MCF 10A (cell line): ENCODE measurements around the gene ISCA2. TPM values are rescaled to one million over a fixed set of nuclear protein-coding genes. Genes with fewer than 3 reads are reported as not detected.
A peak's percentile ranks its signal among the peaks of the same experiment; 100 is the strongest.
"Not testable (repeated sequence)": the region's sequence is repeated elsewhere in the genome, so short reads cannot be mapped to it uniquely, and the experiment has no call there.

Source experiments
- Bru-seq: library from RNA; stranded (reverse); fragments of 400-500 nt; gene quantifications from one replicate; lab custom pipeline; 2021; lab: Mats Ljungman, UMichigan
- BruChase-seq, 2 experiments: library from RNA; stranded (reverse); fragments of 400-500 nt; gene quantifications; one replicate each; lab custom pipeline; 2021; lab: Mats Ljungman, UMichigan
- BruUV-seq: library from RNA; stranded (reverse); fragments of 400-500 nt; replicated peaks from 2 replicates; lab custom pipeline; 2021; lab: Mats Ljungman, UMichigan
- CTCF ChIA-PET: fragments of 300-600 bp; sonication (Branson Sonifier 250); formaldehyde crosslinking; extraction: SDS; loops from one replicate; lab custom pipeline; 2021; ENCODE audit warnings: antibody characterized with exemption, inconsistent platforms; lab: Yijun Ruan, JAX
- POLR2A ChIA-PET: fragments of 300-600, 350-650 bp; sonication (Branson Sonifier 250); formaldehyde crosslinking; extraction: SDS; loops from one replicate; lab custom pipeline; 2020; ENCODE audit warnings: antibody characterized with exemption, inconsistent platforms; lab: Yijun Ruan, JAX
- DNase-seq: peaks from one replicate; pipeline ENCODE4 v3.0.0-alpha.2; 2018; ENCODE audit not compliant: unreplicated experiment
- H3K27ac Mint-ChIP-seq: one replicate; pipeline ENCODE4 v1.8.0; 2022; ENCODE audit warnings: mild to moderate bottlenecking, low read depth, mixed read lengths; ENCODE audit not compliant: unreplicated experiment
- H3K27me3 Mint-ChIP-seq: one replicate; pipeline ENCODE4 v1.8.0; 2022; ENCODE audit warnings: mixed read lengths; ENCODE audit not compliant: insufficient read depth, unreplicated experiment
- H3K36me3 Mint-ChIP-seq: one replicate; pipeline ENCODE4 v1.8.0; 2022; ENCODE audit warnings: mild to moderate bottlenecking, moderate library complexity, mixed read lengths; ENCODE audit not compliant: insufficient read depth, unreplicated experiment
- H3K4me1 Mint-ChIP-seq: one replicate; pipeline ENCODE4 v1.8.0; 2022; ENCODE audit warnings: mixed read lengths; ENCODE audit not compliant: insufficient read depth, unreplicated experiment
- H3K4me3 Mint-ChIP-seq: one replicate; pipeline ENCODE4 v1.8.0; 2022; ENCODE audit warnings: mild to moderate bottlenecking, moderate library complexity, mixed read lengths; ENCODE audit not compliant: unreplicated experiment
- H3K9me3 Mint-ChIP-seq: one replicate; pipeline ENCODE4 v1.8.0; 2022; ENCODE audit warnings: mixed read lengths; ENCODE audit not compliant: unreplicated experiment
- CTCF ChIP-seq: fragments of 200-600 bp; IDR thresholded peaks from one replicate; pipeline ENCODE4 v1.8.0; 2022; ENCODE audit warnings: antibody characterized with exemption, mild to moderate bottlenecking; ENCODE audit not compliant: unreplicated experiment
- intact Hi-C: fragments of 100-400 bp; cut with micrococcal nuclease; formaldehyde crosslinking; loops from 2 replicates; pipeline ENCODE4 v1.14.1; 2022
- long read RNA-seq: library from polyadenylated mRNA; stranded (forward); transcript quantifications from one replicate; pipeline ENCODE4 v2.0.0, GENCODE V29; 2022
- total RNA-seq: library from RNA; stranded (reverse); gene quantifications from 2 replicates; pipeline ENCODE4 v1.2.3, GENCODE V29; 2022

Gene ISCA2
- 13.9 and 21.1 TPM in 2 replicates for total RNA-seq
- percentile 71 among the genes with signal in this experiment for Bru-seq, nascent RNA
- BruChase-seq, experiment 1, labeled RNA remaining after a 6-hour chase = percentile 72 among the genes with signal in this experiment
- percentile 77 among the genes with signal in this experiment for BruChase-seq, experiment 2, labeled RNA remaining after a 2-hour chase
- long read RNA-seq, transcript ISCA2-204 (4 exons, 2,626 nt) = major isoform, 70 of 79 reads
- long read RNA-seq, partial matches to known transcripts = 3 of 79 reads
- long read RNA-seq, other reads (novel, unspliced or antisense) = 4 of 79 reads

- H3K4me1 Mint-ChIP-seq = peaks cover 26% of the 10 kb centered on the region
- peaks cover 18% of the 10 kb centered on the region for H3K36me3 Mint-ChIP-seq
- ChIA-PET CTCF (interaction anchor here (0.7 to 1.6 kb wide), 3 partner anchors 65 to 367 kb away, joined by 3 to 4 read pairs (median 3); no protein-coding TSS in a partner anchor), POLR2A (interaction anchor here (0.6 to 9.7 kb wide), 21 partner anchors 8 to 575 kb away, joined by 3 to 162 read pairs (median 3); partner anchors contain the start of genes ABCD4 and YLPM1)
- no peaks in the 10 kb centered on the region for H3K9me3 Mint-ChIP-seq
- H3K27ac Mint-ChIP-seq = no peak within 1 kb of the TSS
- DNase-seq = peak; percentile 99
- no peaks in the 10 kb centered on the region for H3K27me3 Mint-ChIP-seq
- no peak within 1 kb of the TSS for H3K4me3 Mint-ChIP-seq
- intact Hi-C loops = loop anchor here (5.0 kb wide), 1 partner anchor 79 kb away; no protein-coding TSS in a partner anchor
- TF ChIP-seq CTCF = no peak
- BruUV-seq = no TSS peak
Measured at GRCh38 chr14:74493343-74494261, at the start of gene ISCA2. Gene ISCA2 (plus strand): TSS chr14:74493765. CDS start chr14:74493775, 10 bp downstream.

GRCh38 chr14:74444866-74445265 is 48.7 kb upstream of the ISCA2 start:
- H3K36me3 Mint-ChIP-seq = no peaks in the 10 kb centered on the region
- POLR2A ChIA-PET = interaction anchor here (0.6 kb wide), 1 partner anchor 9 kb away, joined by 3 read pairs; no protein-coding TSS in a partner anchor
- no peak overlapping the region for H3K4me3 Mint-ChIP-seq
- intact Hi-C loops = no loop called here
- H3K27me3 Mint-ChIP-seq = peaks cover 48% of the 10 kb centered on the region
- no peak overlapping the region for H3K27ac Mint-ChIP-seq
- no peak for TF ChIP-seq CTCF
- H3K4me1 Mint-ChIP-seq = no peaks in the 10 kb centered on the region
- CTCF ChIA-PET = no interaction called here
- no peaks in the 10 kb centered on the region for H3K9me3 Mint-ChIP-seq
- peak; percentile 40 for DNase-seq
- BruUV-seq = no TSS peak

GRCh38 chr14:74454397-74454796 is 39.2 kb upstream of the ISCA2 start:
- DNase-seq, intact Hi-C loops, H3K4me1 Mint-ChIP-seq, H3K9me3 Mint-ChIP-seq, H3K4me3 Mint-ChIP-seq, BruUV-seq, CTCF ChIA-PET, H3K27ac Mint-ChIP-seq, H3K36me3 Mint-ChIP-seq: not testable (repeated sequence)
- POLR2A ChIA-PET = interaction anchor here (1.1 kb wide), 1 partner anchor 11 kb away, joined by 4 read pairs; no protein-coding TSS in a partner anchor
- H3K27me3 Mint-ChIP-seq = peaks cover 41% of the 10 kb centered on the region

- POLR2A ChIA-PET = interaction anchor here (1.0 kb wide), 1 partner anchor 29 kb away, joined by 4 read pairs; no protein-coding TSS in a partner anchor
- no peak overlapping the region for H3K27ac Mint-ChIP-seq
- intact Hi-C loops = no loop called here
- H3K4me3 Mint-ChIP-seq = no peak overlapping the region
- TF ChIP-seq CTCF = no peak
- CTCF ChIA-PET = interaction anchor here (0.6 to 2.1 kb wide), 3 partner anchors 10 to 417 kb away, joined by 3 to 8 read pairs (median 4); no protein-coding TSS in a partner anchor
- peaks cover 20% of the 10 kb centered on the region for H3K27me3 Mint-ChIP-seq
- no TSS peak for BruUV-seq
- H3K9me3 Mint-ChIP-seq = no peaks in the 10 kb centered on the region
- peaks cover 6% of the 10 kb centered on the region for H3K36me3 Mint-ChIP-seq
- no peaks in the 10 kb centered on the region for H3K4me1 Mint-ChIP-seq
- no peak for DNase-seq
Measured at GRCh38 chr14:74456684-74457564, 36.6 kb upstream of the ISCA2 start.
